Measurements from ENCODE around the gene GPR68.
A peak's percentile ranks its signal among the peaks of the same experiment; 100 is the strongest.

Gene GPR68

DNA sequence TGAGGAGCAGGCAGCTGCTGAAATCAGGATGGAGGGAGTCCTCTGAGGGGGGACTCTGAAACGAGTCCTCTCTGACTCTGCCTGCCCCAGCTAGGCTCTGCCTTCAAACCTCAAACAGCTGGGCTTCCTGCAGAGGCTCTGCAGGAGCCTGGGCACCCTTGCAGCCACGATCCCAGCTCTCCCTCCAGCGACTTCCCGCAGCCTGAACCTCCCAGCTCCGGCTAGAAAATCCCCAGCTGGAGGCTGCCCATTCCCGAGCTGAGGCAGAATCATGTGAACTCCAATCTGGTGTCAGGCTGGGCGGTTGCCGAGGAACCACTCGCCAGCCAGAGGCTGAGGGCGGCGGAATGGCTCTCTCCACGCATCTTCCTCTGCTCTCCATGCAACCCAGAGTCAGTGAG is at the start of gene GPR68:
Gene GPR68, minus strand, starts transcription at position 204 of the 401 bp plus-strand sequence. CDS start 9,654 bp downstream, outside the sequence.
- DNase-seq: peak; percentile 43

- no peak for DNase-seq
Observed at GRCh38 chr14:91294153-91294552, 49.6 kb upstream of the GPR68 start.

GRCh38 chr14:91293281-91293680 is 48.8 kb upstream of the GPR68 start:
- no peak for DNase-seq

GRCh38 chr14:91292491-91292890 is 48.0 kb upstream of the GPR68 start:
- DNase-seq: no peak

GRCh38 chr14:91291786-91292405 is 47.4 kb upstream of the GPR68 start:
- DNase-seq: no peak

- no peak for DNase-seq
Observed at GRCh38 chr14:91290986-91291385, 46.5 kb upstream of the GPR68 start.

- DNase-seq: no peak
Observed at GRCh38 chr14:91289464-91289863, 45.0 kb upstream of the GPR68 start.

DNA sequence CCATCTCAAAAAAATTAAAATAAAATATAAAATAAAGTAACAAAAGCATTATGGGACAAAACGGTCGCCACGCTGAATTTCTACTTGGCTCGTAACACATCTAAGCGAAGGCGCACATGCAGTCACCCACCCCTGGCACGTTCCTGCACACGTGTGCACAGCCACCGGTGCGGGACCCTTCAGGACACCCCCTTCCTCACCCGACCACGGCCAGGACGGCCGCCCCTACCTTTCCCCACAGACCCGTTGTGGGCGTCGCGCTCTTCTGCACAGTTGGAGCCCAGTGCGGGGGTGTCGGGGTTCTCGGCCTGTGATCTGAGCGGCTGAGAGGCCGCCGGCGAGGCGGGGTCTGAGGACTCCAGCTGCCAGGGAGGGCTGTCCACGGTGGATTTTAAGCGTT is 44.4 kb upstream of the GPR68 start:
- no peak for DNase-seq

DNA sequence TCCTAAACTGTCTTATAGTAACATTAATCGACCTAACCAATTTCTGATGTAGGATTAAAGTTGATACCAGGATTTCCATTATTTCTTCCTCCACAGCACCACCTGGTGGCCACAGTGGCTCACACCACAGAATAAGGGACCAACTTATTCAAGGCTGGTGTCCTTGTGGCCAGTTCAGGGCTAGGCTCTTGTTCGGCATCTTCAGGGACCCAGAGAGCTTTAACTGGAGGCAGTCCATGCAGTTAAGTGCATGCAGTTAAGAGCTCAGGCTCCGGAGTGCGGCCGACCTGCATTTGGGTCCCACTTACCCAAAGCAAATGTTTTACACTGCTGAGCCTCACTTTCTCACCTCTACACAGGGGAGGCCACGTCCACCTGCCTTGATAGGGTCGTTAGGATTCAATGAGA is 42.0 kb upstream of the GPR68 start:
- DNase-seq: peak; percentile 73

GRCh38 chr14:91284791-91285548 is 40.5 kb upstream of the GPR68 start:
- DNase-seq: no peak

- no peak for DNase-seq
Observed at GRCh38 chr14:91284146-91284790, 39.8 kb upstream of the GPR68 start.

- no peak for DNase-seq
Observed at GRCh38 chr14:91283666-91284065, 39.2 kb upstream of the GPR68 start.

GRCh38 chr14:91282954-91283645 is 38.6 kb upstream of the GPR68 start:
- no peak for DNase-seq

DNA sequence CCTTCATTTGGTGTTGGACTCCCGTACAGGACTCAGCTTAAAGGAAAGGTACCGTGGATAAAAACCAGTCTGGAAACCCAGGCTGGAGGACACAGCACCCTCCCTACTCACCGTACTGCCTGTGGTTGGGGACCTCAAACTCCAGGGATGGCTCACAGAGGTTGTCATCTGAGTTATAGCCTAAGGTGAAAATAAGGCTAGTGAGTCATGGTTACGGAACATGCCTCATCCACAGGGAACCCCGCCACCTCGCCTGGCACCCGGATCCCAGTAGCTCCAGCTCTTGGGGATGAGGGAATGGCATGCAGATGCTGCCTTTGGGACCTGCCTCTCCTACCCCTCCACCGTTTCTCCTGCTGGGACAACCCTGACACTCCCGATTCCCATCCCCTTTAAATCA is 36.8 kb upstream of the GPR68 start:
- no peak for DNase-seq

- DNase-seq: peak; percentile 62
Observed at GRCh38 chr14:91280129-91280528, 35.6 kb upstream of the GPR68 start.

DNA sequence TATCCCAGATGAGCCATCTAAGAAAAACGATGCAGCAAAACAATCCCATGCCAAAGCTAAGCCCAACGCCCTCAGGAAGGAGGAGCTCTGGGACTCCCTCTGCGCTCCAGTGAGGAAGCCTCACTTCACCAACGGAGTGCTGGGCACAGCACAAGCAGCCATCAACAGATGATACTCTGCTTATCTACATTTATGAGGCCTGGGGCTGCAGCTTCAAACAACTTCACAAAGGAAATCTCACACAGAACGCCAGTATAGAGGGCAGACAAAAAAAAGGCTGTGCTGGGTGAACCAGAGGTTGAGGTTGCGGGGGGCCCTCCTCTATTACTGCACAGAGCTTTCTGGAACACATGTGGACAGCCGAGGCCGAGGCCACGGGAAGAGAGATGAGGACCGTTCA is 34.9 kb upstream of the GPR68 start:
- DNase-seq: no peak

DNA sequence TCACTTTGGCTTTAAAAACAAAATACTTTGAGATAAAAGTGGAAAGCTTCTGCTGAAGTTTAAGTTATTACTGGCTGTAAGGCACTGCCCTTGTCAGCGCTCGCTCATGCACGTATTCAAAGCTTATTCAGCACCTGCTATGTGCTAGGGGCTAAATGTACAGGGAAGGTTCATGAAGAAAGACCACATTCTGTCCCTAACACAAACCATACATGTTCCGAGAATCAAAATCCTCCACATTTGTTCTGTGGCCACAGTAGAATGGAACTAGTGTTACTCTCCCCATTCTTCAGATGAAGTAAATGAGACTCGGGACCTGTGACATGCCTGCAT is 33.8 kb upstream of the GPR68 start:
- DNase-seq: no peak

DNA sequence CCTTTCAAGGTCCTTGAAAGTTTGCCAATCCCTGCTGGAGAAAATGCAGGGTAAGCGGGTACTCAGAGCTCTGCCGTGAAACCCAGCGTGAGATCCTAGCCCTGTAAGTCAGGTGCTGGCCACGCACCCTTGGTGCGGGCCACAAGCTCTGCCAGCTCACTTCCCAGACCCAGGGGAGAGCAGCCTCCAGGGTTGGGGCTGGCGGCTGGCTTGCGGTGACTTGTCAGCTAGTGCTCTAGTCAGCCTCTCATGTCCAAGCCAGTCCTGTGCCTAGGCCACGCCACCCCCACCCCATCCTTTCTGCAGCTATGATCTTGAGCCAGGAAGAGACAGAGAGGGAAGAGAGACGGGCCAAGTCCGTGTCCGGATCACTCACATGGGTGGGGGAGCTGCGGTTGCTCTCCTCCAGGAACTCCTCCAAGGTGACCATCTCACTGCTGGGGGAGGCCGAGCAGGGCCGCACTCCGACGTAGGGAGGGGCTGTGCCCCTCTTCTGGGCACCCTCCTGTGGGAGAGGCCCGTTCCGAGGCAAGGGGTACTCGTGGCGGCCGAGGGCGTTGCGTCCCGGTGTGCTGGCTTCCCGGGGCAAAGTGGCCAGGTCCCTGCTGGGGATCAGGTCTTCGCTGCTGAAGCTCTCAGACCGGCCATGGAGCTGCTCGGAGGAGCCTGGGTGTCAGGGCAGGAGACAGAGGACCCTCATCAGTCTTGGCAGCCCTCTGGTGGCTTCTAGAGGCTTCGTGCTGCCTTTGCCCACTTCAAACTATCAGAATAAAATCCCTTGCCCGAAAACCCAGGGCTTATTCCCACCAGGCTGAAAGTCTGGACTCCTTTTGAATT is 33.3 kb upstream of the GPR68 start:
- DNase-seq: no peak

GRCh38 chr14:91274796-91275195 is 30.3 kb upstream of the GPR68 start:
- no peak for DNase-seq

- DNase-seq: peak; percentile 17
Observed at GRCh38 chr14:91273885-91274273, 29.4 kb upstream of the GPR68 start.

GRCh38 chr14:91273273-91273884 is 28.9 kb upstream of the GPR68 start:
- DNase-seq: no peak
